Measurements from ENCODE around the gene PTBP3.

GRCh38 chr9:112378328-112379176 lies 45.1 kb upstream of the PTBP3 start:
- no peak for TF ChIP-seq CTCF (IDR thresholded peaks at IDR 0.05; ENCODE audit: low read length)
- TF ChIP-seq EZH2 (IDR thresholded peaks at IDR 0.05; ENCODE audit: borderline replicate concordance, low read length), result no peak
